K562 (cell line): Measurements from ENCODE around the gene CDK5RAP3. TPM values are rescaled to one million over a fixed set of nuclear protein-coding genes. Genes with fewer than 3 reads are reported as not detected.

Source experiments
- ATAC-seq: fragments of 200-7000 bp; cut with Tn5 transposase; 3 replicates; pipeline ENCODE4 v1.9.1; 2020; ENCODE audit warnings: moderate library complexity
- BruUV-seq: library from RNA; stranded (reverse); fragments of 400-500 nt; replicated peaks from 2 replicates; lab custom pipeline; 2021; lab: Mats Ljungman, UMichigan
- CTCF ChIA-PET: fragments of 300-600 bp; formaldehyde crosslinking; extraction: SDS; loops from one replicate; lab custom pipeline; 2021; ENCODE audit warnings: low intra/inter-chr PET ratio; lab: Yijun Ruan, JAX
- POLR2A ChIA-PET: fragments of 300-600, 350-650 bp; sonication (Branson Sonifier 250); formaldehyde crosslinking; extraction: SDS; loops from one replicate; lab custom pipeline; 2021; ENCODE audit warnings: antibody characterized with exemption, inconsistent platforms; lab: Yijun Ruan, JAX
- DNase-seq, 4 experiments: peaks; one replicate each; pipeline versions ENCODE4 v3.0.0 to v3.0.0-alpha.2; 2011 to 2018; ENCODE audit warnings: low spot score in 3 of 4, mixed read lengths in 3 of 4; ENCODE audit errors: extremely low read depth in 1 of 4
- FAIRE-seq: peaks from 2 replicates; lab custom pipeline; 2011; peaks lifted over from hg19 to GRCh38; lab: Jason Lieb, UNC
- H2AFZ ChIP-seq: 2 replicates; pipeline ENCODE4 v1.6.0; 2011; ENCODE audit warnings: low read depth, low read length, control low read depth, inconsistent platforms
- H3K27ac ChIP-seq: fragments of 200-600 bp; 3 replicates; pipeline ENCODE4 v1.8.0; 2011; ENCODE audit warnings: low read depth, mild to moderate bottlenecking, control low read depth, inconsistent platforms, low read length, moderate library complexity, mixed read lengths; ENCODE audit errors: extremely low read depth
- H3K27me3 ChIP-seq, 2 experiments: fragments of 300-600 bp in 1 of 2; 2 replicates in 1 of 2; 3 replicates in 1 of 2; pipeline versions ENCODE4 v1.6.0 to v1.8.0; 2011; ENCODE audit warnings: inconsistent platforms in 2 of 2, low read length in 2 of 2, mild to moderate bottlenecking in 1 of 2, mixed read lengths in 1 of 2, moderate library complexity in 1 of 2; ENCODE audit not compliant: control insufficient read depth in 2 of 2, insufficient read depth in 2 of 2
- H3K36me3 ChIP-seq: fragments of 300-600 bp; 3 replicates; pipeline ENCODE4 v1.8.0; 2011; ENCODE audit warnings: mild to moderate bottlenecking, low read length, inconsistent platforms; ENCODE audit not compliant: control insufficient read depth, insufficient read depth
- H3K4me1 ChIP-seq, 2 experiments: fragments of 200-600 bp in 1 of 2; replicated peaks in 1 of 2; 2 replicates in 1 of 2; 3 replicates in 1 of 2; pipeline versions ENCODE4 v1.5.1 to v1.8.0; 2011; ENCODE audit warnings: inconsistent platforms in 2 of 2, low read length in 2 of 2, mild to moderate bottlenecking in 1 of 2, mixed read lengths in 1 of 2, moderate library complexity in 1 of 2; ENCODE audit not compliant: control insufficient read depth in 2 of 2, insufficient read depth in 2 of 2
- H3K4me2 ChIP-seq: 2 replicates; pipeline ENCODE4 v1.6.1; 2011; ENCODE audit warnings: low read length, control low read depth, inconsistent platforms, mixed read lengths; ENCODE audit not compliant: insufficient read depth
- H3K4me3 ChIP-seq: fragments of 200-600 bp; sonication (generic), shearing (Covaris generic); 2 replicates; pipeline ENCODE4 v1.5.1; 2016; ENCODE audit warnings: control low read depth, inconsistent platforms
- H3K79me2 ChIP-seq: fragments of 200-600 bp; 3 replicates; pipeline ENCODE4 v1.8.0; 2011; ENCODE audit warnings: low read length, inconsistent platforms; ENCODE audit not compliant: control insufficient read depth, insufficient read depth
- H3K9ac ChIP-seq, 2 experiments: 2 replicates each; pipeline versions ENCODE4 v1.6.0 to v1.6.1; 2011; ENCODE audit warnings: low read depth in 2 of 2, low read length in 2 of 2, control low read depth in 1 of 2, inconsistent platforms in 1 of 2, mild to moderate bottlenecking in 1 of 2, mixed read lengths in 1 of 2; ENCODE audit not compliant: insufficient read depth in 1 of 2
- H3K9me1 ChIP-seq: one replicate; pipeline ENCODE4 v1.6.0; 2011; ENCODE audit warnings: inconsistent platforms, mild to moderate bottlenecking, low read length, moderate library complexity; ENCODE audit not compliant: control insufficient read depth, insufficient read depth
- H3K9me3 ChIP-seq: replicated peaks from 2 replicates; pipeline ENCODE4 v1.5.1; 2011; ENCODE audit warnings: low read depth, low read length, inconsistent platforms; ENCODE audit not compliant: control insufficient read depth, insufficient read depth
- H4K20me1 ChIP-seq: replicated peaks from 2 replicates; pipeline ENCODE4 v1.6.1; 2011; ENCODE audit warnings: low read length, inconsistent platforms, mixed read lengths; ENCODE audit not compliant: control insufficient read depth, insufficient read depth
- MEF2A ChIP-seq: IDR thresholded peaks from 2 replicates; pipeline ENCODE4 v1.6.1; 2011; ENCODE audit warnings: low read depth, mild to moderate bottlenecking, low read length, moderate library complexity; ENCODE audit not compliant: control insufficient read depth
- SPI1 ChIP-seq: IDR thresholded peaks from 2 replicates; pipeline ENCODE4 v1.6.1; 2011; ENCODE audit warnings: low read depth, low read length, control low read depth, borderline replicate concordance
- SRSF1 ChIP-seq: fragments of 200-400 bp; formaldehyde crosslinking; IDR thresholded peaks from 2 replicates; pipeline ENCODE4 v1.6.1; 2017; ENCODE audit warnings: mild to moderate bottlenecking, low read depth, low read length, moderate library complexity
- WGBS: fragments of 100-300 bp; shearing (Covaris generic); methylation state at CpG from one replicate; pipeline ENCODE4 v1.1.6; 2016; ENCODE audit warnings: low coverage, mixed read lengths; ENCODE audit not compliant: insufficient coverage; ENCODE audit errors: missing lambda C conversion rate; 5-methylcytosine and 5-hydroxymethylcytosine counted together
- in situ Hi-C: fragments of 300-500 bp; cut with MboI; formaldehyde crosslinking; loops from 4 replicates; pipeline ENCODE4 v1.15.0; 2018; ENCODE audit warnings: inconsistent platforms, mixed read lengths
- intact Hi-C: fragments of 100-400 bp; cut with micrococcal nuclease; formaldehyde crosslinking; loops from 2 replicates; pipeline ENCODE4 v1.14.2; 2022
- polyA plus RNA-seq, 8 experiments: library from polyadenylated mRNA; depleted of rRNA in 4 of 8; stranded (reverse) in 5 of 8; unstranded in 3 of 8; fragments of >200 nt; fragmentation: Nextera tagmentation in 2 of 8; fragmentation: Illumina TruSeq in 1 of 8; extraction: Ambion mirVana in 2 of 8; extraction: Trizol in 1 of 8; gene quantifications; 2 replicates each; pipeline versions ENCODE4 v1.2.1 to v1.2.3, GENCODE V29; 2011 to 2014; ENCODE audit warnings: inconsistent platforms in 1 of 8, missing spikeins in 1 of 8
- total RNA-seq, 7 experiments: library from RNA; depleted of rRNA in 6 of 7; stranded (reverse); fragments of >200 nt in 6 of 7; fragmentation: Illumina TruSeq in 2 of 7; extraction: Trizol in 2 of 7; gene quantifications; 2 replicates each; pipeline versions ENCODE4 v1.2.1 to v1.2.3, GENCODE V29; 2011 to 2021; ENCODE audit warnings: low replicate concordance in 1 of 7
- TF ChIP-seq, protein P1 (sequence below): fragments of 250-450 bp; sonication (Bioruptor Pico); IDR thresholded peaks from 2 replicates; pipeline ENCODE4 v1.6.1; 2021; ENCODE audit warnings: mild to moderate bottlenecking
- TF ChIP-seq, protein P2 (sequence below): sonication (generic); formaldehyde crosslinking; IDR thresholded peaks from 2 replicates; pipeline ENCODE4 v1.8.0; 2022; ENCODE audit warnings: mild to moderate bottlenecking, missing genetic modification reagents

CDK5RAP3 gene
- total and polyA plus RNA-seq, 9 of the 15 experiments (the other 6 are each of a cell fraction or from before 2014, with no cell fraction given), result 44.2 to 202 (median 91.5) TPM

DNA sequence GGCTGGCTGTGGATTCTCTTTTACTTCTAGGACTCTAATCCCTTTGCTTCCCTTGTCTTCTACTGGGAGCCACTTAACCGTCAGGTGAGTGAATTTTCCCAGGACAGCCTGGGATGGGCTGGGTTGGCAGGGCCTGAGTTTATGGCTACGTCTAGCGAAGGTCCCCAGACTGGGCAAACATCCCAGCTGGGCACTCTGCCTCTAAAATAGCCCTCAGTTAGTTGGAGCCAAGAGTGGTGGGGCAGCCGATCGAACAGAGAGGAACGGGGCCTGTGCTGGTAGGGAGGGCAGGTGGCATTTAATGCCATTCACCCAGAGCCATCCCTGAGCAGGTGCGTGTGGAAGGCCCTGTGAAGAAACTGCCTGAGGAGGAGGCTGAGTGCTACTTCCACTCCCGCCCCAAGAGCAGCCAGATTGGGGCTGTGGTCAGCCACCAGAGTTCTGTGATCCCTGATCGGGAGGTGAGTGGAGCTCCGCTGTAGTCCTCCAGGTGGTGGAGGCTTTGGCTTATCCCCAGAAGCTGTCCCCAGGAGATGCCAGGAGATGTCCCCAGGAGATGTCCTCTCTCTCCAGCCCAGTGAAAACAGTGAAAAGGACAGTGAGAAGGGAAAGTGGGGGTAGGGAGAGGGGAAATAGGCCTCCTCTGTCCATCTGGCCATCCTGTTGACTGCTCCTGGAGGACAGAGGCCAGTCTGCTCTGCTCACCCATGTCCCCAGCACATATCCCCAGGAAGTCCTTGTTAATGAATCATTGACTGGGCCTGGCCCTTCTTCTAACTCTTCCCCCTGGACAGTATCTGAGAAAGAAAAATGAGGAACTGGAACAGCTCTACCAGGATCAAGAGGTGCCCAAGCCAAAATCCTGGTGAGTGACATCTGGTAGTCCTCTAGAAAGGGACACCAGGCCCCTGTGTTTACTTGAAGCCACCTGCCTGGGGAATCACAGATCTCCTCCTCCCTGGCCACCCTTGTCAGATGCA, 25.1 kb upstream of the CDK5RAP3 start:
- no peak overlapping the region for H2AFZ ChIP-seq
- H3K9me3 ChIP-seq, result no peaks in the 10 kb centered on the region
- no peak overlapping the region for H3K4me2 ChIP-seq
- H3K27me3 ChIP-seq, result no peaks in the 10 kb centered on the region
- H3K79me2 ChIP-seq, result peaks cover 23% of the 10 kb centered on the region
- no peaks in the 10 kb centered on the region for H4K20me1 ChIP-seq
- in situ Hi-C loops (no loop called here), intact Hi-C loops (loop anchor here (2.0 kb wide), 2 partner anchors 51 to 105 kb away; partner anchors contain the start of gene SCRN2)
- CTCF ChIA-PET, result interaction anchor here (0.5 to 1.7 kb wide), 5 partner anchors 74 to 128 kb away, joined by 3 to 11 read pairs (median 3); partner anchors contain the start of gene SCRN2
- H3K9me1 ChIP-seq, result no peaks in the 10 kb centered on the region
- peaks cover 14 to 22% of the 10 kb centered on the region in 2 experiments; a peak in 4 of 5 replicates for H3K4me1 ChIP-seq
- H3K27ac ChIP-seq, result peak overlapping the region; percentile 53; the same call in 1 of the 3 replicates
- peaks cover 69% of the 10 kb centered on the region for H3K36me3 ChIP-seq
- BruUV-seq, result no TSS peak
- no peak for ATAC-seq
- peak overlapping the region in 1 of 2 experiments; percentile 69; a peak in 2 of 4 replicates for H3K9ac ChIP-seq
- H3K4me3 ChIP-seq, result no peak overlapping the region
- TF ChIP-seq, protein P1, sequence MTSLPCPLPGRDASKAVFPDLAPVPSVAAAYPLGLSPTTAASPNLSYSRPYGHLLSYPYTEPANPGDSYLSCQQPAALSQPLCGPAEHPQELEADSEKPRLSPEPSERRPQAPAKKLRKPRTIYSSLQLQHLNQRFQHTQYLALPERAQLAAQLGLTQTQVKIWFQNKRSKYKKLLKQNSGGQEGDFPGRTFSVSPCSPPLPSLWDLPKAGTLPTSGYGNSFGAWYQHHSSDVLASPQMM (CRISPR knock-in tag), result no peak
- TF ChIP-seq SPI1 (peak; percentile 77), SRSF1 (no peak), MEF2A (no peak)
- TF ChIP-seq, protein P2, sequence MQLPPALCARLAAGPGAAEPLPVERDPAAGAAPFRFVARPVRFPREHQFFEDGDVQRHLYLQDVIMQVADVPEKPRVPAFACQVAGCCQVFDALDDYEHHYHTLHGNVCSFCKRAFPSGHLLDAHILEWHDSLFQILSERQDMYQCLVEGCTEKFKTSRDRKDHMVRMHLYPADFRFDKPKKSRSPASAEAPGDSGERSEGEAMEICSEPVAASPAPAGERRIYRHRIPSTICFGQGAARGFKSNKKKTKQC (CRISPR knock-in tag), result no peak
- TF ChIP-seq, all 486 proteins: peak for 1
- POLR2A ChIA-PET, result interaction anchor here (0.9 kb wide), 1 partner anchor 24 kb away, joined by 3 read pairs; no protein-coding TSS in a partner anchor
- WGBS, result 82% methylated on average over 7 of the region's 10 CpGs
- no peak for DNase-seq
- FAIRE-seq, result no peak
